Endothelial cell of umbilical vein (primary cell): ENCODE measurements around the gene VWC2. TPM values are rescaled to one million over a fixed set of nuclear protein-coding genes. Genes with fewer than 3 reads are reported as not detected.

Source experiments
- Bru-seq: library from RNA; stranded (reverse); fragments of 400-500 nt; gene quantifications from one replicate; lab custom pipeline; 2021; lab: Mats Ljungman, UMichigan
- BruChase-seq, 2 experiments: library from RNA; stranded (reverse); fragments of 400-500 nt; gene quantifications; one replicate each; lab custom pipeline; 2021; lab: Mats Ljungman, UMichigan
- BruUV-seq: library from RNA; stranded (reverse); fragments of 400-500 nt; replicated peaks from 2 replicates; lab custom pipeline; 2021; lab: Mats Ljungman, UMichigan
- CTCF ChIA-PET: fragments of 300-600, 350-600 bp; sonication (Branson Sonifier 250); formaldehyde crosslinking; loops from one replicate; lab custom pipeline; 2021; ENCODE audit warnings: antibody characterized with exemption, inconsistent platforms; lab: Charles Lee
- POLR2A ChIA-PET: fragments of 300-600, 350-600 bp; sonication (Branson Sonifier 250); formaldehyde crosslinking; loops from one replicate; lab custom pipeline; 2021; ENCODE audit warnings: antibody characterized with exemption, inconsistent platforms; lab: Charles Lee
- DNase-seq: peaks from one replicate; pipeline ENCODE4 v3.0.0-alpha.2; 2011; ENCODE audit warnings: low read depth, low spot score
- FAIRE-seq: peaks from 2 replicates; lab custom pipeline; 2011; peaks lifted over from hg19 to GRCh38; lab: Jason Lieb, UNC
- H2AFZ ChIP-seq: 2 replicates; pipeline ENCODE4 v1.6.0; 2012; ENCODE audit warnings: low read depth, low read length, control low read depth, inconsistent platforms
- H3K27ac ChIP-seq: 2 replicates; pipeline ENCODE4 v1.5.1; 2011; ENCODE audit warnings: low read depth, mild to moderate bottlenecking, control low read depth, low read length, moderate library complexity; ENCODE audit not compliant: insufficient read depth
- H3K27me3 ChIP-seq, 2 experiments: 2 replicates each; pipeline versions ENCODE4 v1.6.0 to v1.6.1; 2011; ENCODE audit warnings: low read length in 2 of 2, mixed read lengths in 1 of 2; ENCODE audit not compliant: control insufficient read depth in 2 of 2, insufficient read depth in 2 of 2
- H3K36me3 ChIP-seq, 2 experiments: 2 replicates in 1 of 2; 3 replicates in 1 of 2; pipeline ENCODE4 v1.5.1; 2011; ENCODE audit warnings: low read length in 2 of 2, mild to moderate bottlenecking in 1 of 2, moderate library complexity in 1 of 2; ENCODE audit not compliant: control insufficient read depth in 2 of 2, insufficient read depth in 2 of 2; ENCODE audit errors: extremely low read depth in 1 of 2
- H3K4me1 ChIP-seq: 3 replicates; pipeline ENCODE4 v1.5.1; 2011; ENCODE audit warnings: mild to moderate bottlenecking, low read length; ENCODE audit not compliant: control insufficient read depth, insufficient read depth; ENCODE audit errors: extremely low read depth
- H3K4me2 ChIP-seq: 2 replicates; pipeline ENCODE4 v1.6.1; 2011; ENCODE audit warnings: low read length, control low read depth, mixed read lengths; ENCODE audit not compliant: insufficient read depth
- H3K4me3 ChIP-seq, 3 experiments: fragments of 200-600 bp in 1 of 3; sonication (generic), shearing (Covaris generic) in 1 of 3; replicated peaks in 1 of 3; 2 replicates each; pipeline ENCODE4 v1.5.1; 2011 to 2016; ENCODE audit warnings: control low read depth in 3 of 3, low read length in 3 of 3, mild to moderate bottlenecking in 2 of 3, inconsistent platforms in 1 of 3, low read depth in 1 of 3, moderate library complexity in 1 of 3; ENCODE audit not compliant: insufficient read depth in 1 of 3
- H3K79me2 ChIP-seq: 2 replicates; pipeline ENCODE4 v1.6.0; 2012; ENCODE audit warnings: low read length, inconsistent platforms; ENCODE audit not compliant: control insufficient read depth, insufficient read depth
- H3K9ac ChIP-seq: replicated peaks from 2 replicates; pipeline ENCODE3; 2011; ENCODE audit warnings: low read length, control low read depth; ENCODE audit not compliant: insufficient read depth; ENCODE audit errors: extremely low read depth
- H3K9me1 ChIP-seq: replicated peaks from 3 replicates; pipeline ENCODE4 v1.6.0; 2011; ENCODE audit warnings: mild to moderate bottlenecking, low read length; ENCODE audit not compliant: control insufficient read depth, insufficient read depth; ENCODE audit errors: extremely low read depth
- H3K9me3 ChIP-seq: replicated peaks from 2 replicates; pipeline ENCODE4 v1.5.1; 2012; ENCODE audit warnings: low read length, inconsistent platforms; ENCODE audit not compliant: control insufficient read depth, insufficient read depth
- H4K20me1 ChIP-seq: replicated peaks from 2 replicates; pipeline ENCODE3; 2011; ENCODE audit warnings: mild to moderate bottlenecking, low read length; ENCODE audit not compliant: control insufficient read depth, insufficient read depth; ENCODE audit errors: extremely low read depth
- EZH2 ChIP-seq: IDR thresholded peaks from 2 replicates; pipeline ENCODE4 v1.6.1; 2012; ENCODE audit warnings: borderline replicate concordance, low read depth, mild to moderate bottlenecking, moderate library complexity, low read length, inconsistent platforms; ENCODE audit not compliant: severe bottlenecking
- FOS ChIP-seq: IDR thresholded peaks from 2 replicates; pipeline ENCODE4 v1.6.1; 2011; ENCODE audit warnings: mild to moderate bottlenecking, low read length, moderate library complexity, borderline replicate concordance; ENCODE audit not compliant: insufficient read depth
- JUN ChIP-seq: IDR thresholded peaks from 2 replicates; pipeline ENCODE4 v1.6.1; 2011; ENCODE audit warnings: borderline replicate concordance, low read depth; ENCODE audit not compliant: insufficient read length, insufficient read depth
- MYC ChIP-seq: IDR thresholded peaks from one replicate; pipeline ENCODE4 v1.6.1; 2011; ENCODE audit warnings: mild to moderate bottlenecking, low read depth, low read length
- POLR2AphosphoS5 ChIP-seq: IDR thresholded peaks from 2 replicates; pipeline ENCODE4 v1.6.1; 2012; ENCODE audit warnings: low read depth, mild to moderate bottlenecking, control low read depth, low read length, moderate library complexity; ENCODE audit not compliant: insufficient read depth
- dilution Hi-C: fragments of 300-500 bp; cut with MboI; formaldehyde crosslinking; loops from one replicate; pipeline ENCODE4 v1.15.0; 2019; ENCODE audit warnings: low sequenced_read_pairs; ENCODE audit not compliant: extremely low pct_ligation_motif_present
- intact Hi-C: fragments of 100-400 bp; cut with micrococcal nuclease; formaldehyde crosslinking; loops from one replicate; pipeline ENCODE4 v1.10.0; 2022
- long read RNA-seq: library from polyadenylated mRNA; stranded (forward); transcript quantifications from one replicate; pipeline ENCODE4 v2.0.0, GENCODE V29; 2021
- polyA minus RNA-seq, 3 experiments: library from RNA; depleted of rRNA, polyadenylated mRNA; stranded (reverse); fragments of >200 nt; gene quantifications; 1 replicate in 1 of 3; 2 replicates in 2 of 3; pipeline ENCODE4 v1.2.3, GENCODE V29; 2011
- polyA plus RNA-seq, 4 experiments: library from polyadenylated mRNA; depleted of rRNA in 3 of 4; stranded (reverse) in 3 of 4; unstranded in 1 of 4; fragments of >200 nt; gene quantifications; 2 replicates each; pipeline versions ENCODE4 v1.2.1 to v1.2.3, GENCODE V29; 2011 to 2012; ENCODE audit warnings: missing spikeins in 1 of 4
- total RNA-seq: library from RNA; stranded (reverse); gene quantifications from 2 replicates; pipeline ENCODE4 v1.2.3, GENCODE V29; 2021
- TF ChIP-seq, protein P1 (sequence below), 2 donors: IDR thresholded peaks; 1 replicate in 1 of 2; 2 replicates in 1 of 2; pipeline ENCODE4 v1.5.1; 2011; ENCODE audit warnings: low read length in 2 of 2, mild to moderate bottlenecking in 2 of 2, moderate library complexity in 2 of 2, control low read depth in 1 of 2, inconsistent platforms in 1 of 2, low read depth in 1 of 2; ENCODE audit not compliant: insufficient read depth in 1 of 2; ENCODE audit errors: extremely low read depth in 1 of 2

Gene VWC2
- total RNA-seq (not detected in 2 replicates), polyA plus RNA-seq (not detected in 2 replicates), polyA minus RNA-seq (not detected in 2 replicates), Bru-seq, nascent RNA (not detected), BruChase-seq, experiment 1, labeled RNA remaining after a 6-hour chase (not detected), BruChase-seq, experiment 2, labeled RNA remaining after a 2-hour chase (not detected)
- polyA plus RNA-seq (2011; cell fraction: cytosol; rRNA removed), result not detected in 2 replicates
- polyA plus RNA-seq (2011; cell fraction: nucleus; rRNA removed), result not detected in 2 replicates
- polyA plus RNA-seq (2012), result not detected in 2 replicates
- not detected for polyA minus RNA-seq (2011; cell fraction: cytosol; rRNA and poly(A)+ RNA removed)
- not detected in 2 replicates for polyA minus RNA-seq (2011; cell fraction: nucleus; rRNA and poly(A)+ RNA removed)
- long read RNA-seq, result 0 reads

DNA sequence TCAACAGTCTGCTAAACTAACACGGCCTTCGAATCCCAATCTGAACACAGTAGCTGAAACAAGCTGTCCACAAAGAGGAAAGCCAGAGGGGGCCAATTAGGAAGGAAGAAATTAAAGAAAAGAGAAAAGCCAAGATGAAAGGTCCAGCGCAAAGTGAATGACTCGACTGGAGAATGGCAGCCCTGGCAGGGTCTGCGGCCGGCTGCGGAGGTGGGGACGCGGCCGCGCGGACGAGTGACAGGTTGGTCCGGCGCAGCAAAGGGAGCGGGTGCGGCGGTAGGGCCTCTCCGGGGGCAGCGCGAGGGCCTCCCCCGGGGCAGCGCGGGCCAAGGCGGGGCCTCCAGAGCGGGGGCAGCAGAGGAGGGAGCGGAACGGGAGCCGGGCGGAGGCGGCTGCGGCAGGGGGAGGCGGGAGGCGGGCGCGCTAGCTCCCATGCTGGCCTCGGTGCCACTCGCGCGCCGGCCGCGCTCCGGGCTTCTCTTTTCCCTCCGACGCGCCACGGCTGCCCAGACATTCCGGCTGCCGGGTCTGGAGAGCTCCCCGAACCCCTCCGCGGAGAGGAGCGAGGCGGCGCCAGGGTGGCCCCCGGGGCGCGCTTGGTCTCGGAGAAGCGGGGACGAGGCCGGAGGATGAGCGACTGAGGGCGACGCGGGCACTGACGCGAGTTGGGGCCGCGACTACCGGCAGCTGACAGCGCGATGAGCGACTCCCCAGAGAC lies at the start of gene VWC2:
TSS of gene VWC2 (plus strand) at position 421 of the 718 bp plus-strand sequence. CDS start 1,798 bp downstream, outside the sequence.
- no peaks in the 10 kb centered on the region for H3K9me3 ChIP-seq
- no peak within 1 kb of the TSS for H3K4me3 ChIP-seq
- no peaks in the 10 kb centered on the region for H4K20me1 ChIP-seq
- no peaks in the 10 kb centered on the region for H3K79me2 ChIP-seq
- H3K27ac ChIP-seq, result no peak within 1 kb of the TSS
- intact Hi-C loops, result no loop called here
- no peak within 1 kb of the TSS for H3K4me2 ChIP-seq
- no peaks in the 10 kb centered on the region for H3K36me3 ChIP-seq
- dilution Hi-C loops, result no loop called here
- no peaks in the 10 kb centered on the region for H3K9me1 ChIP-seq
- no peak within 1 kb of the TSS for H2AFZ ChIP-seq
- no TSS peak for BruUV-seq
- ChIA-PET CTCF (no interaction called here), POLR2A (no interaction called here)
- no peak for TF ChIP-seq FOS
- TF ChIP-seq JUN, result no peak
- no peak for TF ChIP-seq POLR2AphosphoS5
- no peak for TF ChIP-seq MYC
- TF ChIP-seq, protein P1, sequence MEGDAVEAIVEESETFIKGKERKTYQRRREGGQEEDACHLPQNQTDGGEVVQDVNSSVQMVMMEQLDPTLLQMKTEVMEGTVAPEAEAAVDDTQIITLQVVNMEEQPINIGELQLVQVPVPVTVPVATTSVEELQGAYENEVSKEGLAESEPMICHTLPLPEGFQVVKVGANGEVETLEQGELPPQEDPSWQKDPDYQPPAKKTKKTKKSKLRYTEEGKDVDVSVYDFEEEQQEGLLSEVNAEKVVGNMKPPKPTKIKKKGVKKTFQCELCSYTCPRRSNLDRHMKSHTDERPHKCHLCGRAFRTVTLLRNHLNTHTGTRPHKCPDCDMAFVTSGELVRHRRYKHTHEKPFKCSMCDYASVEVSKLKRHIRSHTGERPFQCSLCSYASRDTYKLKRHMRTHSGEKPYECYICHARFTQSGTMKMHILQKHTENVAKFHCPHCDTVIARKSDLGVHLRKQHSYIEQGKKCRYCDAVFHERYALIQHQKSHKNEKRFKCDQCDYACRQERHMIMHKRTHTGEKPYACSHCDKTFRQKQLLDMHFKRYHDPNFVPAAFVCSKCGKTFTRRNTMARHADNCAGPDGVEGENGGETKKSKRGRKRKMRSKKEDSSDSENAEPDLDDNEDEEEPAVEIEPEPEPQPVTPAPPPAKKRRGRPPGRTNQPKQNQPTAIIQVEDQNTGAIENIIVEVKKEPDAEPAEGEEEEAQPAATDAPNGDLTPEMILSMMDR (IDR thresholded peaks at IDR 0.05; ENCODE audit: extremely low read depth in 1 of 2, insufficient read depth in 1 of 2, low read depth in 1 of 2, low read length in 2 of 2), result no peak
- TF ChIP-seq EZH2, result no peak
- FAIRE-seq (no peak), DNase-seq (no peak)
- H3K9ac ChIP-seq, result no peak within 1 kb of the TSS
- H3K27me3 ChIP-seq, result peaks cover 10 to 26% of the 10 kb centered on the region in 2 experiments
- no peaks in the 10 kb centered on the region for H3K4me1 ChIP-seq
